Fibroblast of mammary gland (primary cell): Measurements from ENCODE around the gene NUDT16L1.

Experiments
- DNase-seq: peaks from one replicate; pipeline ENCODE4 v3.0.0-alpha.2; 2010; ENCODE audit warnings: low read depth
- H3K4me3 ChIP-seq: 2 replicates; pipeline ENCODE4 v1.5.1; 2011; ENCODE audit warnings: low read depth, mild to moderate bottlenecking, low read length, moderate library complexity; ENCODE audit not compliant: control insufficient read depth
- TF ChIP-seq, protein P1 (sequence below): conservative IDR thresholded peaks from 2 replicates; pipeline ENCODE4 v1.5.1; 2011; ENCODE audit warnings: low read depth, low read length, inconsistent platforms; ENCODE audit not compliant: control insufficient read depth, insufficient read depth

The NUDT16L1 gene

DNA sequence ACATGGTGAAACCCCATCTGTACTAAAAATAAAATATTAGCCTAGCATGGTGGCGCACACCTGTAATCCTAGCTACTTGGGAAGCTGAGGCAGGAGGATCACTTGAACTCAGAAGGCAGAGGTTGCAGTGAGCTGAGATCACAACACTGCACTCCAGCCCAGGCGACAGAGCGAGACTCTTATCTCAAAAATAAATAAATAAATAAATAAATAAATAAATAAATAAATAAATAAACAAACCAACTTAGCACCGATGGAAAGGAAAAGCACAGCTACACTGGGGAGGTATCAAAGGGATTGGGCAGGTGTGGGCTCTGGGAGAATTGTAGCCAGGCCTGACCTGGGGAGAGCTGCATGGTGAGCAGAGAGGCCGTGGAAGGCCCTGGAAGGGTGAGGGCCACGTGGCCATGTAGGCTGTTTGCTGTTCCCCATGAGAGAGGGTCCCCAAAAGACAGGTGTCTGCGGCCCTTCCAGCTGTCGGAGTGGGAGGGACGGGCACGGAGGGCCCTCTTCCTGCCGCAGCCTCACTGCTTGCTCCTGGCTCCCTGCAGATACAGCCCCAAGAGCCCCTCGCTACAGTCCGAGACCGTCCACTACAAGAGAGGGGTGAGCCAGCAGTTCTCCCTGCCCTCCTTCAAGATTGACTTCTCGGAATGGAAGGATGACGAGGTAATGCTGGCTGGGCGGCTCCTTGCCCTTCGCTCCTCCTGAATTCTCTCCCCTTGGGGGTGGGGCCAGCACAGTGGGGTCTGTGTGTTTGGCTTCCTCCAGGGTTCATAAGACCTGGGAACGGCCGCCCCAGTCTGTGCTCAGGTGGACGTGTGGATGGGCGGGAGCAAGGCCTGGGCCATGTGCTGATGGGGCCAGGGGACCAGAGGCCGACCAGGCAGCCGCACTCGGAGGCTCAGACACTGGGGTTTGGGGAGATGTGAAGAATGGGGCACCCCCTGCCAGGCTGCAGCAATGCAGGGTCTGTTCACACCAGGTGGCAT is 36.4 kb upstream of the NUDT16L1 start:
- TF ChIP-seq, protein P1, sequence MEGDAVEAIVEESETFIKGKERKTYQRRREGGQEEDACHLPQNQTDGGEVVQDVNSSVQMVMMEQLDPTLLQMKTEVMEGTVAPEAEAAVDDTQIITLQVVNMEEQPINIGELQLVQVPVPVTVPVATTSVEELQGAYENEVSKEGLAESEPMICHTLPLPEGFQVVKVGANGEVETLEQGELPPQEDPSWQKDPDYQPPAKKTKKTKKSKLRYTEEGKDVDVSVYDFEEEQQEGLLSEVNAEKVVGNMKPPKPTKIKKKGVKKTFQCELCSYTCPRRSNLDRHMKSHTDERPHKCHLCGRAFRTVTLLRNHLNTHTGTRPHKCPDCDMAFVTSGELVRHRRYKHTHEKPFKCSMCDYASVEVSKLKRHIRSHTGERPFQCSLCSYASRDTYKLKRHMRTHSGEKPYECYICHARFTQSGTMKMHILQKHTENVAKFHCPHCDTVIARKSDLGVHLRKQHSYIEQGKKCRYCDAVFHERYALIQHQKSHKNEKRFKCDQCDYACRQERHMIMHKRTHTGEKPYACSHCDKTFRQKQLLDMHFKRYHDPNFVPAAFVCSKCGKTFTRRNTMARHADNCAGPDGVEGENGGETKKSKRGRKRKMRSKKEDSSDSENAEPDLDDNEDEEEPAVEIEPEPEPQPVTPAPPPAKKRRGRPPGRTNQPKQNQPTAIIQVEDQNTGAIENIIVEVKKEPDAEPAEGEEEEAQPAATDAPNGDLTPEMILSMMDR = no peak
- no peak overlapping the region for H3K4me3 ChIP-seq
- DNase-seq = no peak

DNA sequence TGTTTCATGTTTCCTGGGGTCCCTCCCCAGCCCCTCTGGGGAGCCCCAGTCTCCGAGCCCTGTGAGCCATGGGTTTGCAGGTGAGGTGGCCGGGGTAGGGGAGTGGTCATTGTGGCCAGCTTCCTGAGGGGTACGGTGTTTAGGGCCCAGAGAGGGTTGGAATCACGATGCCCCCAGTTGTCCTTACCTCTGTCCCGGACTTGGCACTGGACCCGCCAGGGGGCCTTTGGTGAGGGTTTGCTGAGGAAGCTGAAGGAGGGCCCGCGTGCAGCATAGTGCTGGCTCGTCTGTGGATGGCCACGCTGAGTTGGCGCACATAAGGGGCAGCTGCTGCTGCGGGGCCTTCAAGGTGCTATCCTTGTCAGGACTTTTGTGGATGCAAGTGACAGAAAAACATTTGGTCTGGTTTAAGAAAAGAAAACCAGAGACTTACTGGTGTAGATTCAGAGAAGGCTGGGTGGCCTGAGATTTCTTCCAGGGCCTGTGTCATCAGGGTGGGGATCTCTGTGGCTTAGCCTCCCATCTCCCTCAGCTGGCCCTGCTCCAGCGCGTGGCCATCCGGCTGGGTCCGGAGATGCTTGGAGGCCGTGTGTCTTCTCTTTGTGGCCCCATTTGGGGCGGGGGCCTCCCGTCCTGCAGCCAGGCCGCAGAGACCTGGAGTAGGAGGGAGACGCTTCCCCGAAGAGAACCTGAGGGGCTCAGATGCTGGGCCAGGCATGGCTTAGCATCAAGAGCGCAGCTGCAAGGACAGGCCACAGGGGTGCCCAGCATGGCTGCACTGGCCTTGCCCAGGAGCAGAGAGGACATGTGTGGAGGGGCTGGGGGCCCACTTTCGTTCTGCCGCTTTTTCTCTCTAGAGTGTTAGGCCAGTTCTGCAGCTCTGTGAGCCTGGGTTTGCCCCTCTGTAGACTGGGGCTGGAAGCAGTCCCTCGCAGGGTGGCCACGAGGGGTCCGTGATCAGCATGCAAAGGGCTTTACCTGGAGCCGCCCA is 33.7 kb upstream of the NUDT16L1 start:
- peak; percentile 25 for DNase-seq
- no peak overlapping the region for H3K4me3 ChIP-seq
- TF ChIP-seq, protein P1 = no peak

DNA sequence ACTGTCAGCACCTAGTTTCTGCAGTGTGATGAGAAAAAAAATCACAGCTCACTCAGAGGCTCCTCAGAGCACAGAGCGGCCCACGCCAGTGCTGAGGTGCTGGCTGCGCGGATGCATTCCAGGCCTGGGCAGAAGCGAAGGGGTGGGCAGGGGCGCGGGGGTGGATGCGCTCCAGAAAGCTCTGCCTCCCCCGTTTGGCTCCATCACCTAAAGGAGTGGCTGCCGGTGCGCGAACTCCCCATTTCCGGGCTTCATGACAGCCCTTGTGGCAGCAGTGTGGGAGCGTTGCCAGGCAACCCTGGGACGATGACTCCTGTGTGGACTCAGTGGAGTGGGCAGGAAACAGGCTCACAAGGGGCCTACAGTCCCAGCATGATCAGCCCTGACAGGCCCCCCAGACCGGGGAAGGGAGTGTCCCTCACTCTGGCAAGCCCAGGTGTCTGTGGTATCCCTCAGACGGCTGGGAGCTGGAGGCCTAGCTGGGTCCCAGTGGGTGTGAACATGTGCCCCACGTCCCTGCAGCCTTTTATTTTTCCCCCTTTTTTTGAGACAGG is 32.8 kb upstream of the NUDT16L1 start:
- DNase-seq = peak; percentile 64
- H3K4me3 ChIP-seq = no peak overlapping the region
- TF ChIP-seq, protein P1 = no peak

DNA sequence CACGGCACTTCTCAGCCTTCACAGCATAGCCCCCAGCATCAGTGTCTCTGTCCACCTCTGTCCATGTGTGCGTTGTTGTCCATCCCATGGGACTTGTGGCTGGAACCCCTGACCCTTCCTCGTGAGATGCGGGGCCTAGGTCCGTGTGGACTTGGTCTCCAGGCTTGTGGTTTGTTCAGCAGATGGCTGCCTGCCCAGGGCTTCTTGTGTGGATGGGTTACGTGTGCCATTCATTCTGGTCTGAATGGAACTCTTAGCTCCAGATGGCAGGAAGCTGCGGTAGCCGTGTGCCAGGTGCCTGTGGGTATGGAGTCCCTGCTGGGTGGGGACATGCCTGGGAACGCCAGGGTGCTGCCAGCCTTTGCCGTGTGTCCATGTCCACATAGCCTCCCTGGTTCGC is 31.7 kb upstream of the NUDT16L1 start:
- TF ChIP-seq, protein P1 = no peak
- no peak overlapping the region for H3K4me3 ChIP-seq

DNA sequence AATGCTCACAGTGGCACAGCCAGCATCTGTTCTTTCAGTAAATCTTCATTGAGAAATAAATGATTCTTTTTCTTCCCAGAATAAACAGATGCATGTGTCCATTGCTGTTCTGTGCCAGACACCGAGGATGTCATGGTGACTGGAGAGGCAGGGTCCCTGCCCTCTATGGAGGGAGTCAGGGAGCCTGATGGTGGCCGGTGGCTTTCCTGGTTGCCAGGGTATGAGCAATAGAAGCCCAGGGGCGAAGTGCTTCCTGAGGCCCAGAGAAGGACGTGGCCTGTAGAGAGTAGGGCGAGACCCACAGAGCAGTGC is 29.9 kb upstream of the NUDT16L1 start:
- TF ChIP-seq, protein P1 = no peak
- DNase-seq = no peak
- H3K4me3 ChIP-seq = no peak overlapping the region

More for the DNA sequence above, 31.7 kb upstream of the NUDT16L1 start:
- peak; percentile 5 for DNase-seq

DNA sequence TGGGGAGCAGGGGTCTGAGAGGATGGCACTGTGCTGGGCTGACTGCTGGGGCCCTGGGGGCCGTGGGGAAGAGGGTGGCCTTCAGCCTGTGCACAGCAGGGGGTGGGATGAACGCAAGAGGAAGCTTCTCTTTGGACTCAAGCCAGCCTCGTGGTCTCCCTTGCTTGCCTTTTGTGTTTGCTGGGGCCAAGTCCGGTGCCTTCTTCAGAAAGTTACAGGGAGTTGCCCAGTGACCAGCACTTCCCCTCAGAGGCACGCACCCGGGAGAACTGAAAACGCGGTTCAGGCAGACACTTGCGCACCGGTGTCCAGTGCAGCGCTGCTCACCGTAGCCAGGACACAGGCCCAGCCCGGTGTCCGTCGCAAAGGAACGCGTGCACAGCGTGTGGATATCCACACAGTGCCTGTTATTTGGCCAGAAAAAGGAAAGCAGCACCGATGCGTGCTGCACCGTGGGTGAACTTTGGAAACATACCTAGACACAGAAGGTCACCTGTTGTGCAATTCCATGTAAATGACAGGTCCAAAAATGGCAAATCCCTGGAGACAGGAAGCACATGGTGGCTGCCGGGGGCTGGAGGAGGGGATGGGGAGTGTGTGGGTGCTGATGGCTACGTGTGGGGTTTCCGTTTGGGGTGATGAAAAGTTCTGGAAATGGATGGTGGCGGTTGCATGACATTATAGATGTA is 29.4 kb upstream of the NUDT16L1 start:
- DNase-seq = peak; percentile 25
- TF ChIP-seq, protein P1 = no peak
- H3K4me3 ChIP-seq = no peak overlapping the region
